GM18907 (cell line): ENCODE data around the gene TEKT3.

Source experiments
- ATAC-seq: cut with Tn5 transposase; IDR thresholded peaks from one replicate; pipeline ENCODE4 v1.9.1; 2021; ENCODE audit warnings: mild to moderate bottlenecking, moderate library complexity; ENCODE audit not compliant: unreplicated experiment

TEKT3 gene

GRCh38 chr17:15350777-15351477 is 9.5 kb upstream of the TEKT3 start:
- no peak for ATAC-seq

GRCh38 chr17:15349119-15349518 is 7.7 kb upstream of the TEKT3 start:
- no peak for ATAC-seq

GRCh38 chr17:15348021-15348420 is 6.6 kb upstream of the TEKT3 start:
- no peak for ATAC-seq

GRCh38 chr17:15346066-15346595 is 4.7 kb upstream of the TEKT3 start:
- ATAC-seq: no peak

- no peak for ATAC-seq
Observed at GRCh38 chr17:15343749-15344148, 2.4 kb upstream of the TEKT3 start.

- ATAC-seq: no peak
Observed at GRCh38 chr17:15342460-15342859, 1.1 kb upstream of the TEKT3 start.

GRCh38 chr17:15341966-15342365 is 569 bp upstream of the TEKT3 start:
- no peak for ATAC-seq

- no peak for ATAC-seq
Observed at GRCh38 chr17:15340966-15341365, 431 bp downstream of the TEKT3 start.

- no peak for ATAC-seq
Observed at GRCh38 chr17:15335446-15335845, 6.0 kb downstream of the TEKT3 start.

- ATAC-seq: no peak
Observed at GRCh38 chr17:15334266-15334665, 7.1 kb downstream of the TEKT3 start.

- ATAC-seq: no peak
Observed at GRCh38 chr17:15332338-15332737, 9.1 kb downstream of the TEKT3 start.

- no peak for ATAC-seq
Observed at GRCh38 chr17:15323131-15323530, 18.3 kb downstream of the TEKT3 start.

- ATAC-seq: no peak
Observed at GRCh38 chr17:15321556-15322251, 19.7 kb downstream of the TEKT3 start.

GRCh38 chr17:15319452-15320010 is 21.9 kb downstream of the TEKT3 start:
- no peak for ATAC-seq

GRCh38 chr17:15311996-15312395 is 29.4 kb downstream of the TEKT3 start:
- no peak for ATAC-seq

- no peak for ATAC-seq
Observed at GRCh38 chr17:15309793-15310192, 31.6 kb downstream of the TEKT3 start.

GRCh38 chr17:15309236-15309635 is 32.2 kb downstream of the TEKT3 start:
- ATAC-seq: no peak

GRCh38 chr17:15308758-15309157 is 32.6 kb downstream of the TEKT3 start:
- no peak for ATAC-seq

GRCh38 chr17:15307710-15308111 is 33.7 kb downstream of the TEKT3 start:
- no peak for ATAC-seq

GRCh38 chr17:15303851-15304250 is 37.5 kb downstream of the TEKT3 start:
- ATAC-seq: no peak

- ATAC-seq: no peak
Observed at GRCh38 chr17:15303268-15303667, 38.1 kb downstream of the TEKT3 start.

- no peak for ATAC-seq
Observed at GRCh38 chr17:15301845-15302244, 39.6 kb downstream of the TEKT3 start.
